ENCODE measurements around the gene GRK5. TPM values are rescaled to one million over a fixed set of nuclear protein-coding genes. Genes with fewer than 3 reads are reported as not detected.
"Not testable (repeated sequence)": the region's sequence is repeated elsewhere in the genome, so short reads cannot be mapped to it uniquely, and the experiment has no call there.

The GRK5 gene
- total RNA-seq, 1 donor from 2014 or later = 20.2 TPM

DNA sequence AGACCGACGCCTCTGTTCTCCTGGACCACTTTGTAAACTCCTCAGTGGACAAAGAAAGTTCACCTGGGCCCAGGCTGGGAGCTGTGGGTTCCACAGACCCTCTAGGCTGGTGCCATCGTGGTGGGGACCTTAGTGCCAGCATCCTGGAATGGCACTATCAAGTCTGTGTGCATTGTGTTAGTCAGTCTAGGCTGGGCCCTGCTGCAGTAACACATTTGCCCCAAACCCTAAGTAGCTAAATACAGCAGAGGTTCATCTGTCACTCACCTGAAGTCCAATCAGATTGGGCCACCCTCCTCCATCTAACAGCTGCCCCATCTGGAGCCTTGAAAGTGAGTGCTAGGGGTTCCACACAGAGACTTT is 224.4 kb downstream of the GRK5 start:
- no peak for DNase-seq (ENCODE audit: low spot score)

DNA sequence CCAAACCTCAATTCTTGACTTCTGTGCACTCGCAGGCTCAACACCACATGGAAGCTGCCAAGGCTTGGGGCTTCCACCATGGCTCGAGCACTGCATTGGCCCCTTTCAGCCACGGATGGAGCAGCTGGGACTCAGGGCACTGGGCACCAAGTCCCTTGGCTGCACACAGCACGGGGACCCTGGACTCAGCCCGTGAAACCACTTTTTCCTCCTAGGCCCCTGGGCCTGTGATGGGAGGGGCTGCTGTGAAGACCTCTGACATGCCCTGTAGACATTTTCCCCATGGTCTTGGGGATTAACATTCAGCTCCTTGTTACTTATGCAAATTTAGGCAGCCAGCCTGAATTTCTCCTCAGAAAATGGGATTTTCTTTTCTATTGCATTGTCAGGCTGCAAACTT is 227.6 kb downstream of the GRK5 start:
- DNase-seq (ENCODE audit: low spot score) = not testable (repeated sequence)

DNA sequence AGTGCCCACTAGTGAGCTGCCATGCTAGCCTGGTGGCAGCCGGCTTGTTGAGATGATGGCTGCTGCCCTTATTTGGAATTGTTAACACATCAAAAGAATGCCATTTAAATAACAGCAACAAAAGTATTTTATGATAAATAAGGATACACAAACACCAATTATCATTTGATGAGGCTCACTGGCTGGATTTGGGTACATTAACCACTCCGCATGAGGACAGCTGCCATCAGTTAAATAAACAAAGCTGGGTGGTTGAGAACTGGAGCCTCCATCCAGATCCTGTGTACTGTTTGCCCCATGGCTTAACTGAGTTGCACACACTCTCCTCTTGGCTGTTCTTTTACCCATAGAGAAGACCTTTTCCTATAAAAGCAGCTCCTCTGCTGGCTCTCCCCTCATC is 231.3 kb downstream of the GRK5 start:
- DNase-seq (ENCODE audit: low spot score) = no peak

DNA sequence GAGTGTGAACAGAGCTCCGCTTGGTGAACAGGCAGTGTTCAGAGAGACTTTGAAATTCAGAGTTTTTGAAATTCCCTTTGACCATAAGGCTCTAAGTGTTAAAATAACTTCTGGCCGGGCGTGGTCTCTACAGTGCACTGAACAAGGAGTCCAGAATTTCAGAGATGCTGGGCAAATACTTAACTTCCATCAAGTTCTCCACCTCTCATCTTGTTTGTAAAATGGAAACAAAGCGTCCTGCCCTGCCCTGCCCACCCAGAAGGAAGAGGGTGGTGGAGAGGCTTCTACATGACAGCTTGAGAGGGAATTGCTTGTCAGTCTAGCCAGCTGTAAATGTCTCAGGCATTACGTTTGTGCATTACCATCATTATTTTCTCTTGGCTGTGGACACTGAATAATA is 232.6 kb downstream of the GRK5 start:
- DNase-seq (ENCODE audit: low spot score) = no peak

DNA sequence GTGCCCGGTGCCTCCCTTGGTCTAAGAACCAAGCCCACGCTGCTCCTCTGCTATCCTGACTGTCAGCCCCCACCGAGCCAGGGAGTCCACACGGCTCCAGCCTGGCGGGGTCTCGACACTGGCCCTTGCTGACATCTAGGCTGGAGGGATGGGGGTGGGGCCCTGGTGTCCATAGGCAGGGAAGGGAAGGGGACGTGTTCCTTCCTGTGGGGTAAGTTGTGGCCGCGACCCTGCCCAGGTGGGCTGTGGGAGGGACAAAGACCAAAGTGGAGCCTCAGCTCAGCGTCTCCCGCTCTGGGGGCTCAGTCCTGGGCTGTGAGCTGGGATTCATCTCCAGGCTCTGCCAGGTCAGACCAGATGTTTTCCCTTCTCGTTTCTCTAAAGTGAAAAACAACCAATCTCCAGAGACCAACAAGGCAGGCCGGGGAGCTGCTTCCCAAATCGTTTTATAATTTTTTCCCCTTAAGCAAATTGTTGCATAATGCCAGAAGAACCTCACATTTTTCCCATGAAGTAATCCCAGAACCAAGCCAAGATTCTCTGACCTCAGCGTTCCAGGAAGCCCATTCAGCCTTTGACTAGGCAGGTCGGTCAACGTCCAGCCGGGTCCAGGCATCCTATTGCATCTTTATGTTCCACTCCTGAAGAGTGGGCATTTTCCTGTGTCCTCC is 233.9 kb downstream of the GRK5 start:
- no peak for DNase-seq (ENCODE audit: low spot score)

DNA sequence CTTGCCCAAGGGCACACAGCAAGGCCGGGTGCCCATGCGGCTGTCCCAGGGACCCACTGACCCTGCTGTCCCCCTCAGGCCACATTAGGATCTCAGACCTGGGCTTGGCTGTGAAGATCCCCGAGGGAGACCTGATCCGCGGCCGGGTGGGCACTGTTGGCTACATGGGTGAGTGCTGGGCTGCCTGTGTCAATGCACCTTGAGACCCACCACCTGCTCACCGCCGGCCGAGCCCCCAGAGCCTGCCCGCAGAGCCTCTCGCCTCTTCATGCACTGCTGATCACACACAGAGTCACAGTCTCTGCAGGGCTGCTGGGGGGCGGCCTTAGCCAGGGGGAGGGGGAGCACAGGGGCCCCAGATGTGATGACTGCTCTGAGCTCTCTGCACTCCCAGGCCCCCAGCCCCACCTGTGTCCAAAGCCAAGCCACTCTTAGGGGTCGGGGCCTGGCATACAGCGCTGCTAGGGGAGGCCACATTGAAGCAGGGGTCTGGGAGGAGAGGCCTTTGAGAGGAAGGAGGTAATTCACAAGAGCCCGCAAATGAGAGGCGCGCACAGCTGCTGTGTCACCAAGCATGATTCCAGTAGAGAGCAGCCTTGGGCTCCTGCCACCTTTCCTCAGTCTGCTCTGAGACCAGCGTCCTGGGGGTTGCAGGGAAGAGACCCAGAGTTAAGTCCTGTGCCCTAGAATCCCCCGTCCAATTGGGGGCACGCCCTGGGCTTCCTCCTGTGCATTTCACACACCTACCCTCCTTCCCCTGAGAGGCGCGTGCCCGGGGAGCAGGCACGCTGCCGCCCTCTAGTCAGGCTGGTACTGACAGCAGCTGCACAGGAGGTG is 234.8 kb downstream of the GRK5 start:
- DNase-seq (ENCODE audit: low spot score) = no peak

DNA sequence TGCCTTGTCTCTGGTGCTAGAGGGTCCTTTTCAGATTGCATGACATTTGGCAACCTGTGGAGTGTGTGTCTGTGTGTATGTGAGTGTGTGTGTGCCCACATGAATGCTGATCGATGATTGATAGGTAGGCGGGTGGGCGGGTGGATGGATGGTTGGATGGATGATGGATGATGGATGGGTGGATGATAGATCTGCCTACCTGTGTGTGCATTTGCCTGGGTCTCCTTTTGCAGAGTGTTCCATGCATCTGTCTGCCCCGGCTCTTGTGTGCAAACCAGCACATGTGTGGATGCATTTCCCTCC is 235.3 kb downstream of the GRK5 start:
- no peak for DNase-seq (ENCODE audit: low spot score)

DNA sequence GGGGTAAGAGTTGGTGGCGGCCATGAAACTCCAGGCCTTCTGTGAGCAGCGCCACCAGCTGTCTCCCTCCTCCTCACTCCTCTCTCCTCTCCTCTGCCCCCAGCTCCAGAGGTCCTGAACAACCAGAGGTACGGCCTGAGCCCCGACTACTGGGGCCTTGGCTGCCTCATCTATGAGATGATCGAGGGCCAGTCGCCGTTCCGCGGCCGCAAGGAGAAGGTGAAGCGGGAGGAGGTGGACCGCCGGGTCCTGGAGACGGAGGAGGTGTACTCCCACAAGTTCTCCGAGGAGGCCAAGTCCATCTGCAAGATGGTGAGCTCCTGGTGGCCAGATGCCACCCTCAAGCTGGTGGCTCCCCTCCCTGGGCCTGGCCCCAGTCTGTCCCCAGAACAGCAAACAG is 236.1 kb downstream of the GRK5 start:
- no peak for DNase-seq (ENCODE audit: low spot score)

DNA sequence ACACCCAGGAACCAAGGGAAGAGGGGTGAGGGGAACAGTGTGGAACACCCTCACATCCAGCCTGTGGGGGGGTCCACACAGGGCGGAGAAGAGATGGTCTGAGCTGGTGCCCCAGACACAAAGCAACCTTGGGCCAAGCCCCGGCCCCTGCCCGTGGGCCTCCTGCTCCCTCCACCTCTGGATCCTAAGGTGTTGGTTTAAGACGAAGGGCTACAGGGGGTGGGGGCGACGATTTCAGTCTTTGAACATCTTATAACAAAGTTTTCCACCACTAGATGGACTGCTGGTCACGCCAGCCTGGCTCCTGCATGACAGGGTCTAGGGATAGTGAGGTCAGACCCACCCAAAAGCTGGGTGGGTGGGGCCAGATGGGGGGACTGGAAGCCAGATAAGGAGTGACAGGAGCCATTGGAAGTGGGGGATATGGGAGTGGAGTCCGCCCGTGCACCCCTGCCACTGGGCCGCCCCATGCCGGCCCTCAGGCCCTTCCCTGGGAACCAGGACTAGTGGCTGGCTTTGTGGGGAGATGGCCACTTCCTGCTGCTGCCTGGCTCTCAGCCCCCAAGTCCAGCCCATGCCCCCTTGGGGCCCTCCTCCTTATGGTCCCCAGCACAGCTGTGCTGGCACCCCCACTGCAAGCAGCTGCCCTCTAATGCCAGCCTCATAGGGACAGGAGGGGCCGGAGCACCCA is 236.7 kb downstream of the GRK5 start:
- no peak for DNase-seq (ENCODE audit: low spot score)

DNA sequence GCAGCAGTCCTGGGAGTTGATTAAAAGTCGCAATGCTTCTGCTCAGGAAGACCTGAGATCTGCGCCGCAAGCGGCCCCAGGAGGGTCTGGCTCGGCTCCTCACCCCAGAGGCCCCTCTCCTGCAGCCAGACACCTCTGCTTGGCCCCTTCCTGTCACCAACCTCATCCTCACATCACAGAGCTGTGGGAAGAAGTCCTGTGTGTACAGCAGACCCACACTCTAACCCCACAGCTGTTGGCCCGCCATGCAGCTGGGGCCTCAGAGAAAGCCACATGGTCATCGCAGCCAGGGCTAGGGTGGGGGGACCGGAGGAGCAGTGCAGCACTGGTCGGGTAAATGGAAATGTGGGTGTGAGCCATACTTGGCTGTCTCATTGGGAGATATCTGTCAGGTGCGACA is 237.5 kb downstream of the GRK5 start:
- no peak for DNase-seq (ENCODE audit: low spot score)

DNA sequence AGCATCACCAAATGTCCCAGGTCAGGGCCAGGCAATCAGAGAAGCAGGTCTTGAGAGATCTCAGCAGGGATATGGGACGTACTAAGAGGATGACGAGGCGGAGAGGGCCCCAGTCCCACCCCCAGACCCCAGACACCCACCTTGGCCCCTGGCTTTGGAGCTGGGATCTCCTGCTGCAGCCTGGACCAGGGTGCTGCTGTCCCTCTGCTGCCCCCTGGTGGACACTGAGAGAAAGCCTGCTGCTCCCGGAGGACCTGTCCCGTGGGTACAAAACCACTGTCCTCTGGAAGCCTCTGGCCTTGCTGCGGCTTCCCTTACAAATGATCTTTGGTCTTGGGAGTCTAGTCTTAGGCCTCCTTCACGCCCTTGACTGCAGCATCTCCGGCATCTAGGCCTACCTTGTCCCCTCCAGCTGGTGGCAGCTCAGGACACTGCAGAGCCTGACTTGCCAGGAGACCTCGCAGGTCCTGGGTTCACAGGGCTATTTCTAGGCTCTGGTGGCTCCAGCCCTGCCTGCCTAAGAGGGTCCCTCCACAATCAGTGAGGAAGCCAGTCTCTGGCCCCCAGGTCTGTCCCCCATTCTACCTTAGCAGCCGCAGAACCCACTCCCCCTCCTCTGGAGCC is 238.1 kb downstream of the GRK5 start:
- no peak for DNase-seq (ENCODE audit: low spot score)

DNA sequence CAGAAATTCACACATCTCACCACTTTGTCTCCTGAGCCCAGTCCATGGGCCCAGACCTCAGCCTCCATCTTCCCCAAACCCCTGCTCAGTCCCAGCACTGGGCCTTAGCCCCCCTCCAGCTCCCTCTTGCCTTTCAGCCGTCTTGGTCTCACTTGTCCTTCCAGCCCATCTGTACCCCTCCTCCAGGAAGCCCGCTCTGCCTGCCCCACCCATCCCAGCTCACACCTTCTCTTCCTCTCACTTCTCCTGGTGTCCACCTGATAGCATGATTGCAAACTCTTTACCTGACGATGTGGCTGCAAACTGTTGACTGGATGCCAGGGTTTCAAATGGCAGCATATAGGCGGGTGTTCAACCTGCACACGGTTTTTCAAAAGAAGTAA is 238.6 kb downstream of the GRK5 start:
- no peak for DNase-seq (ENCODE audit: low spot score)

DNA sequence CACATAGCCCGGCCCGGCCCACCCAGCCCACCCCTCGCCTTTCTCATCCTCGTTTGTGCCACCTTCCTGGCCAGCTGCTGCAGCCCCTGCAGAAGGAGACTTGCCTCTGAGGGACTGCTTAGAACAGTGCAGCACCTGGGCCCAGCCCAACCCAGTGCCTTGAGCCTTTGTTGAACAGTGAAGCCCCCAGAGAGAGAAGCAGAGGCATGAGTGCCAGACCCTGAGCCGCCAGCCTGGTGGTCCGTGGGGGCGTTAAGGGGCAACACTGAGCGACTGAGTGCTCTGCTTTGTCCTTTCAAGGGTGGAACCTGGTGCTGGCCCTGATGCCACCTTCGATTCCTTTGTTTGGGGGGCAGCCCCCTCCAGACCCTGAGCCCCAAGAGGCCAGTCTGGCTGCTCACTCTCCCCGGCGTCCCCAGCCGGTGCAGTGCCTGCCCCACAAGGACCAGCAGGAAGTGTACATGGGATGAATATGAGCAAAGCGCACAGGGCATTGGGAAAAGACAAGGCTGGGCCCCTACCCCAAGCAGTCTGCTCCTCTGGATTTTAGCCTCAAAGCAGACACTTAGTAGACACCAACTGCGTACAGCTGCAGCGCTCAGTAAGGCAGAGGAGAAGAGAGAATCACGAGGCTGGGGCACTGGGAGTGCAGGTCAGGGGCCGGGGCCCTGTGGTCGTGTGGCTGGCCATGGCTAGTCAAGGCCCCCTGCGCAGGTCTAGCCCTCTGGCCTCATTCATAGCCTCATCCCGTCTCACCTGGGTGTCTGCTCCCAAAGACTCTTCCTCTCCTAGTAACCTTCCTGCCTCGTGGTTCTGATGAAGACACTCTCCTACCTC is 239.3 kb downstream of the GRK5 start:
- no peak for DNase-seq (ENCODE audit: low spot score)

DNA sequence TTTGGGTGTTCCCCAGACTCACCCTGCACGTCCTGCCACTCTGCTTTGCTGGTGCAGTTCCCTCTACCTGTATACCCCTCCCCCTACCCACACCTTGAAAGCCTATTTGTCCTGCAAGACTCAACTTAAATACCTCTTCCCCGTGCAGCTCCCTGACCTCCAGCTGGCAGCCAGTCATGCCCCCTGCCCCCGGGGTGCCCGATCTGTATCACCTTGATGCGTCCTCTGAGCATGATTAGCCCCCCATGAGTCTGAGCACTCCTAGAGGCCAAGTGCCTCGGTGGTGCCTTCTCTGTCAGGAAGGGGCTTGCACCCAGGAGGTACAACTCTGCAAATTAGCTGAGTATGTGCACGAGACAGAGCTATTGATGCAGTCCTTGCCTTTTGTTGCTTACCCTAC is 240.1 kb downstream of the GRK5 start:
- DNase-seq (ENCODE audit: low spot score) = no peak

DNA sequence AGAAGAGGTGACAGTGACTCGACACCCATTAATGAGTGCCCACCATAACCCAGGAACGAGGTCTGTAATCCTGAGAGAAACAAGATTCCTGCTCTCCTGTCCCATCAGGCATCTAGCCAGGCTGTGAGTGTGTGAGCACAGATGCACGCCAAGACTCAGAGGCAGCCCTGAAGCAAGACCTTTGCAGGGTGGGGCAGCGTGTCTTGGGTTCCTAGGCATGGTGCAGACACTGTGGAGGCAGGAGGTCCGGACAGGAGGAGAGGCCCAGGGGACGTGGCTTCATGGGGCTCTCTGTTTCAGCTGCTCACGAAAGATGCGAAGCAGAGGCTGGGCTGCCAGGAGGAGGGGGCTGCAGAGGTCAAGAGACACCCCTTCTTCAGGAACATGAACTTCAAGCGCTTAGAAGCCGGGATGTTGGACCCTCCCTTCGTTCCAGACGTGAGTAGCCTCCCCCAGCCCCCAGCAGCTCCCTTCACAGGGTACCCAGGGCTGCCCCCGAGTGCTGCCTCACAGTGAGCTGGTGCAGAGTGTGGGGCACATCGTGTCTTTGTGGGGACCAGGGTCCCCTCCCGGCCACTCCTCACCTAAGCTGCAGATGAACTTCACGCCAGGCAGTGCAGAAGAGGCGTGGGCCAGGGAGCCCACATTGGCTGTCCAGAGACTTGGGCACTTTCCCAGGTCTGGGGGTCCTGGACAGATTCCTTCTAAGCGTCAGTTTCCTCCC is 240.6 kb downstream of the GRK5 start:
- no peak for DNase-seq (ENCODE audit: low spot score)

DNA sequence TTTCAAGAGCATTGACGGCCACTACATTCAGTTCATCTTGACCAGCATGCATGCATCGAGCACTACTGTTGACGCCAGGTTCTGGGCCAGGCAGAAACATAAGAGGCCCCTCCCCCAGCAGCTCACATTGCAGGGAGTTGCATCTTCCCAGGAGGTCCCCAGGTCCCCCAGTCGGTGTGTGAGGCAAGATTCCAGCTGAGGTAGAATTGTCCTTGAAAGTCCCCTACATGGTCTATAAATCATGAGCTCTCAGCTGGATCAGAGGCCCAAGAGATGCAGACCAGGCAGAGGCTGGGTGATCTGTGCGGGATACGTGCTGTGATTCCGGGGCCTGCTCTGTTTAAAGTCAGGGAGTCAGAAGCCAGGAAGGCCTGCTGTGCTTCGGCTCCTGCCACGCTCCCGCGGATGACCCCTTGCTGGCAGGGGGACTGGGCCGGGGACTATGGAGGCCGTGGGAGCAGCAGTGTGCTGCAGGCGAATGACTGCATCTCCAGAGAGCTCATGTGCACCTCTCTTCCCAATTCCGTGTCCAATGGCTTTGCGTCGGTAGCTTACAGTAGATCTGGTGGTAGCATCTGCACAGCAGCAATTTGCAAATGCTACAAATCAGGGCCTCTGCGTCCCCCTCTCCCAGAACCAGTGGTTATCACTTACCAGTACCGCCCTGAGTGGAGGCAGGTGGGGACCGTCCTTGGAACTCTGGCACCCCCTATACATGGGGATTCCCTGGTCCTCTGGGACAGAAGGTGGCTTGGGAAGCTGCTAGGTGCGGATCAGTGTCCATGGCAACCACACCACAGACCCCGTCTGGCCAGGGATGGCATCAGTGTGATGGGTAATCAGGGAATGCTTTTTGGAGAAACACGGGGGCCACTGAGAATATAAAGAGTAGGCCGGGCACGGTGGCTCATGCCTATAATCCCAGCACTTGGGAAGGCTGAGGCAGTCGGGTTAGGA is 241.5 kb downstream of the GRK5 start:
- DNase-seq (ENCODE audit: low spot score) = no peak

DNA sequence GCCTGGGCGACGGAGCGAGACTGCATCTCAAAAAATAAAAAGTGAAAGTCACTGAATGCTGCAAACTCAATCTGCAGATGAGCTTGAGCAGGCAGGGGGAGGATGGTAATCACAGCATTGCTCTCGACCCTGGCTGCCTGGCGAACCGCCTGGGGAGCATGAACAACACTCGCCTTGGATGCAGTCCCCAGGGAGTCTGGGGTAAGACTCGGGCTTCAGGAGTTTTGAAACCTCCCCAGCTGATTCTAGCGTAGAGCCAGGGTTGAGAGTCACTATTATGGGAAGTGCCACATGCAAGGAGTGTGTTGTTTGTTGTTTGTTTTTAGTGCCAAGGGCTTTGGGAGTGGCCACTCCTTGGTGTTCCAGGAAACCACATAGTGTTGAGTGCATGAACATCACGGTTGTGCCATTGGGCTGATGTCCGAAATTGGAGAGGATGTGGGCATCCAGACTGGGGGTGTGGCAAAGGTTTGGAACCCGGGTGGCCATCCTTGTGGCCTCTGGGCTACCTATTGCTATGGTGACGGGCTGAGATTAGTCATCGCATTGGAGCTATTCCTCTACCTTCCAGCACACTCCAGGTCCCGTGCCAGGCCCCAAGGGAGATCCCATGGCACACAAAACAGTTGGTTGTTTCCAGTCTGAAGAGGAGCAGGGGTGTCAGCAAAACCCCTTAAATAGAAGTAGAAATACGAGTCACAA is 242.5 kb downstream of the GRK5 start:
- DNase-seq (ENCODE audit: low spot score) = no peak

DNA sequence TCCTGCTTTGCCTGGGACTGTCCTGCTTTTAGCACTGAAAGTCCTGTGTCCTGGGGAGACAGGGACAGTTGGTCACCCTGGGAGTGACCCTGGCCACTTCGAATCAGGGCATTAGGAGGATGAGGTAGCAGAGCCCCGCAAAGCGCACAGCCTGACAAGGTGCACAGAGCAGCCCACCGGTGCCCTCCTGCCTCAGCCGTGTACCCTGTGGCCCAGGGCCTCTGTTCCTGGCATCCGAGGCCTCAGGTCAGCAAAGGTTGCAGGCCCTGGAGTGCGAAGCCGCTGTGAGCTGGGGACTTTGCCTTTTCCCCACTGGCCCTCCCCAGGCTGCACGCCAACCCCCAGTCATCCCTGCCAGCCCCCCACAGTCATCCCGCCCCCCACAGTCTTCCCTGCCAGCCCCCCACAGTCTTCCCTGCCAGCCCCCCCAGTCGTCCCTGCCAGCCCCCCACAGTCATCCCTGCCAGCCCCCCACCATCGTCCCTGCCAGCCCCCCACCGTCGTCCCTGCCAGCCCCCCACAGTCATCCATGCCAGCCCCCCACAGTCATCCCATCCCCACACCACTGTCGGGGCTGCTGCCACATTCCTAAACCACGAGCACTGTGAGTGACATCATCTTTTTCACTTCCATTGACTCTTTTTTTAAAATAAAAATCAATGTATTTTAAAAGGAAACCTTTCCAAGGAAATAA is 243.4 kb downstream of the GRK5 start:
- DNase-seq (ENCODE audit: low spot score) = no peak

All from mesenteric fat pad (tissue), 1 donor.